Adipocyte (in vitro differentiated cells): ENCODE data around the gene GPR160.

Experiments
- DNase-seq: peaks from one replicate; pipeline ENCODE4 v3.0.0-alpha.2; 2015; ENCODE audit warnings: low read depth
- H3K27me3 ChIP-seq: replicated peaks from 2 replicates; pipeline ENCODE4 v1.7.0; 2013; ENCODE audit warnings: mild to moderate bottlenecking, low read length, moderate library complexity; ENCODE audit not compliant: control insufficient read depth, insufficient read depth
- H3K36me3 ChIP-seq: 2 replicates; pipeline ENCODE4 v1.7.0; 2013; ENCODE audit warnings: low read length, mild to moderate bottlenecking, moderate library complexity; ENCODE audit not compliant: control insufficient read depth, insufficient read depth, severe bottlenecking
- H3K4me1 ChIP-seq: 2 replicates; pipeline ENCODE4 v1.7.0; 2013; ENCODE audit warnings: mild to moderate bottlenecking, low read length, moderate library complexity; ENCODE audit not compliant: control insufficient read depth, insufficient read depth
- H3K4me3 ChIP-seq: 2 replicates; pipeline ENCODE4 v1.7.0; 2013; ENCODE audit warnings: mild to moderate bottlenecking, low read length, moderate library complexity
- H3K9ac ChIP-seq: 2 replicates; pipeline ENCODE4 v1.7.0; 2013; ENCODE audit warnings: mild to moderate bottlenecking, low read length, moderate library complexity
- H3K9me3 ChIP-seq: 2 replicates; pipeline ENCODE4 v1.7.0; 2013; ENCODE audit warnings: mild to moderate bottlenecking, low read length, moderate library complexity; ENCODE audit not compliant: control insufficient read depth

GPR160 gene

GRCh38 chr3:170054204-170054603 lies 16.4 kb downstream of the GPR160 start:
- Histone ChIP-seq H3K9ac (no peak overlapping the region), H3K36me3 (no peaks in the 10 kb centered on the region), H3K4me1 (peaks cover 3% of the 10 kb centered on the region), H3K9me3 (no peaks in the 10 kb centered on the region), H3K4me3 (no peak overlapping the region), H3K27me3 (no peaks in the 10 kb centered on the region)
- DNase-seq, result no peak

GRCh38 chr3:170055209-170055608 lies 17.4 kb downstream of the GPR160 start:
- no peak for DNase-seq

GRCh38 chr3:170056710-170057454 lies 19.1 kb downstream of the GPR160 start:
- no peak for DNase-seq
- Histone ChIP-seq H3K27me3 (no peaks in the 10 kb centered on the region), H3K36me3 (no peaks in the 10 kb centered on the region), H3K4me1 (no peaks in the 10 kb centered on the region), H3K9me3 (no peaks in the 10 kb centered on the region), H3K4me3 (no peak overlapping the region), H3K9ac (no peak overlapping the region)

More at GRCh38 chr3:170055209-170055608, 17.4 kb downstream of the GPR160 start:
- Histone ChIP-seq H3K9ac (no peak overlapping the region), H3K4me1 (no peaks in the 10 kb centered on the region), H3K27me3 (no peaks in the 10 kb centered on the region), H3K4me3 (no peak overlapping the region), H3K9me3 (no peaks in the 10 kb centered on the region), H3K36me3 (no peaks in the 10 kb centered on the region)

- Histone ChIP-seq H3K4me3 (no peak overlapping the region), H3K9ac (no peak overlapping the region), H3K36me3 (no peaks in the 10 kb centered on the region), H3K27me3 (no peaks in the 10 kb centered on the region), H3K4me1 (no peaks in the 10 kb centered on the region), H3K9me3 (no peaks in the 10 kb centered on the region)
- no peak for DNase-seq
Measured at GRCh38 chr3:170057550-170057949, 19.8 kb downstream of the GPR160 start.

GRCh38 chr3:170058127-170058526 lies 20.3 kb downstream of the GPR160 start:
- DNase-seq, result no peak
- no peak overlapping the region for H3K4me3 ChIP-seq
- H3K4me1 ChIP-seq, result no peaks in the 10 kb centered on the region
- no peaks in the 10 kb centered on the region for H3K27me3 ChIP-seq
- no peak overlapping the region for H3K9ac ChIP-seq
- H3K9me3 ChIP-seq, result no peaks in the 10 kb centered on the region
- H3K36me3 ChIP-seq, result no peaks in the 10 kb centered on the region

- DNase-seq, result no peak
- Histone ChIP-seq H3K9ac (no peak overlapping the region), H3K9me3 (no peaks in the 10 kb centered on the region), H3K36me3 (no peaks in the 10 kb centered on the region), H3K4me1 (no peaks in the 10 kb centered on the region), H3K4me3 (no peak overlapping the region), H3K27me3 (no peaks in the 10 kb centered on the region)
Measured at GRCh38 chr3:170059447-170059846, 21.7 kb downstream of the GPR160 start.

- H3K36me3 ChIP-seq, result no peaks in the 10 kb centered on the region
- no peaks in the 10 kb centered on the region for H3K4me1 ChIP-seq
- no peaks in the 10 kb centered on the region for H3K9me3 ChIP-seq
- no peak for DNase-seq
- no peak overlapping the region for H3K4me3 ChIP-seq
- no peak overlapping the region for H3K9ac ChIP-seq
- no peaks in the 10 kb centered on the region for H3K27me3 ChIP-seq
Measured at GRCh38 chr3:170062068-170062467, 24.3 kb downstream of the GPR160 start.

- Histone ChIP-seq H3K27me3 (no peaks in the 10 kb centered on the region), H3K36me3 (no peaks in the 10 kb centered on the region), H3K4me1 (no peaks in the 10 kb centered on the region), H3K4me3 (no peak overlapping the region), H3K9ac (no peak overlapping the region), H3K9me3 (no peaks in the 10 kb centered on the region)
- no peak for DNase-seq
Measured at GRCh38 chr3:170062769-170063168, 25.0 kb downstream of the GPR160 start.

GRCh38 chr3:170063691-170064090 lies 25.9 kb downstream of the GPR160 start:
- H3K27me3 ChIP-seq, result no peaks in the 10 kb centered on the region
- no peaks in the 10 kb centered on the region for H3K4me1 ChIP-seq
- H3K9me3 ChIP-seq, result no peaks in the 10 kb centered on the region
- H3K4me3 ChIP-seq, result no peak overlapping the region
- DNase-seq, result no peak
- no peaks in the 10 kb centered on the region for H3K36me3 ChIP-seq
- H3K9ac ChIP-seq, result no peak overlapping the region

- no peak for DNase-seq
- Histone ChIP-seq H3K36me3 (no peaks in the 10 kb centered on the region), H3K9me3 (no peaks in the 10 kb centered on the region), H3K4me1 (no peaks in the 10 kb centered on the region), H3K9ac (no peak overlapping the region), H3K4me3 (no peak overlapping the region), H3K27me3 (no peaks in the 10 kb centered on the region)
Measured at GRCh38 chr3:170064108-170064507, 26.3 kb downstream of the GPR160 start.

GRCh38 chr3:170075441-170076091 lies 37.8 kb downstream of the GPR160 start:
- H3K9me3 ChIP-seq, result no peaks in the 10 kb centered on the region
- H3K27me3 ChIP-seq, result no peaks in the 10 kb centered on the region
- no peak overlapping the region for H3K4me3 ChIP-seq
- no peak overlapping the region for H3K9ac ChIP-seq
- H3K36me3 ChIP-seq, result peaks cover 3% of the 10 kb centered on the region
- H3K4me1 ChIP-seq, result no peaks in the 10 kb centered on the region
- DNase-seq, result no peak
